SU-DHL-6 (cell line): ENCODE data around the gene HLF.

ENCODE experiments used
- H2AFZ ChIP-seq: fragments of 200-600 bp; sonication (generic); 2 replicates; pipeline ENCODE4 v1.6.1; 2014; ENCODE audit warnings: low read depth, mild to moderate bottlenecking, moderate library complexity, mixed read lengths, antibody characterized with exemption, low read length; ENCODE audit not compliant: severe bottlenecking
- H3F3A ChIP-seq: fragments of 200-600 bp; shearing (Covaris generic); 2 replicates; pipeline ENCODE4 v1.6.0; 2016; ENCODE audit warnings: antibody characterized with exemption, mild to moderate bottlenecking; ENCODE audit not compliant: insufficient read depth
- H3K27ac ChIP-seq: fragments of 200-600 bp; sonication (generic); 2 replicates; pipeline ENCODE4 v1.5.1; 2016; ENCODE audit warnings: low read depth, mild to moderate bottlenecking, low read length, moderate library complexity, mixed read lengths
- H3K27me3 ChIP-seq: fragments of 200-600 bp; sonication (generic), shearing (Covaris generic); 2 replicates; pipeline ENCODE4 v1.6.0; 2014; ENCODE audit warnings: mild to moderate bottlenecking, low read length
- H3K36me3 ChIP-seq: fragments of 200-600 bp; sonication (generic); 2 replicates; pipeline ENCODE4 v1.6.1; 2014; ENCODE audit warnings: mild to moderate bottlenecking, low read length, mixed read lengths
- H3K4me2 ChIP-seq: fragments of 300-600, 200-600 bp; shearing (Covaris generic), sonication (generic); 2 replicates; pipeline ENCODE4 v1.6.0; 2014; ENCODE audit warnings: low read length, low read depth, mild to moderate bottlenecking; ENCODE audit not compliant: poor library complexity, severe bottlenecking
- H3K4me3 ChIP-seq: fragments of 200-600 bp; sonication (generic); 2 replicates; pipeline ENCODE4 v1.5.1; 2014; ENCODE audit warnings: antibody characterized with exemption, low read length, mild to moderate bottlenecking, mixed read lengths; ENCODE audit not compliant: insufficient read depth, poor library complexity, severe bottlenecking
- H3K79me2 ChIP-seq: fragments of 200-600 bp; sonication (generic); 2 replicates; pipeline ENCODE4 v1.6.1; 2014; ENCODE audit warnings: mild to moderate bottlenecking, low read length, moderate library complexity; ENCODE audit not compliant: insufficient read depth
- H3K9ac ChIP-seq: fragments of 200-600 bp; sonication (generic); 2 replicates; pipeline ENCODE4 v1.7.0; 2014; ENCODE audit warnings: mild to moderate bottlenecking, low read length
- H3K9me2 ChIP-seq: fragments of 200-600 bp; sonication (generic); replicated peaks from 2 replicates; pipeline ENCODE4 v1.6.1; 2014; ENCODE audit warnings: low read length; ENCODE audit not compliant: insufficient read depth
- H3K9me3 ChIP-seq: fragments of 200-600 bp; sonication (generic); 2 replicates; pipeline ENCODE4 v1.6.1; 2014; ENCODE audit warnings: low read length, mixed read lengths; ENCODE audit not compliant: insufficient read depth
- H4K20me1 ChIP-seq: fragments of 200-600 bp; sonication (generic); 2 replicates; pipeline ENCODE4 v1.6.1; 2014; ENCODE audit warnings: low read depth, mild to moderate bottlenecking, antibody characterized with exemption, low read length, moderate library complexity, mixed read lengths
- CTCF ChIP-seq: fragments of 200-600 bp; sonication (generic); IDR thresholded peaks from one replicate; pipeline ENCODE4 v1.5.1; 2017; ENCODE audit warnings: antibody characterized with exemption, mild to moderate bottlenecking, low read length, moderate library complexity; ENCODE audit not compliant: insufficient read depth, poor library complexity, severe bottlenecking
- EZH2phosphoT487 ChIP-seq: fragments of 200-600 bp; sonication (generic), shearing (Covaris generic); conservative IDR thresholded peaks from 2 replicates; pipeline ENCODE4 v1.6.1; 2018; ENCODE audit warnings: mild to moderate bottlenecking, antibody characterized with exemption, low read length, moderate library complexity, mixed read lengths

HLF gene

DNA sequence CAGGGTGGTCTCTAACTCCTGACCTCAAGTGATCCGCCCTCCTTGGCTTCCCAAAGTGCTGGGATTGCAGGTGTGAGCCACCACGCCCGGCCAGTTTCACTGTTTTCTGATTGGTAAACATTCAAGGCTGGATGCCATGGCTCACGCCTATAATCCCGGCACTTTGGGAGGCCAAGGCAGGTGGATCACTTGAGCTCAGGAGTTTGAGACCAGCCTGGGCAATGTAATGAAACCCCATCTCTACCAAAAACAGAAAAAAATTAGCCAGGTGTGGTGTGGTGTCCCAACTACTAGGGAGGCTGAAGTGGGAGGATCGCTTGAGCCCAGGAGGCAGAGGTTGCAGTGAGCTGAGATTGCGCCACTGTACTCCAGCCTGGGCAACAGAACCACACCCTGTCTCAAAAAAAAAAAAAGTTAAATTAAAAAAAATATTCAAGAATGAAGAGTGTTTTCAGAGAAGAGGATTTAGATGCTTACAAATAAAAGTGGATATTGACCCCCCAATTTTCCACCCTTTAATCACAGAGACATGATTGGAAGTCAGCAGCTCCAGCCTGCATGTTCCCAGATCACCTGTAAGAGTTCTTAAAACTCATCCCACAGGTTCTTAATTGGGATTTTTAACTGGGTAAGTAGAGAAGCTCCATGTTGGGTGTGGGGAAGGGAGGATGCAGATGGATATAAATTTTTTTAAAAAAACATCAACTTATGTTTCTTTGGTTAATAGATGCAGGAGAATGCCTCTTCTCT is 23.8 kb downstream of the HLF start:
- TF ChIP-seq EZH2phosphoT487, result no peak
- TF ChIP-seq CTCF, result no peak
- Histone ChIP-seq H3K27me3 (no peaks in the 10 kb centered on the region), H3K9me2 (no peaks in the 10 kb centered on the region), H2AFZ (no peak overlapping the region), H3K27ac (no peak overlapping the region), H3F3A (no peaks in the 10 kb centered on the region), H3K4me2 (no peak overlapping the region), H3K36me3 (no peaks in the 10 kb centered on the region), H3K4me3 (no peak overlapping the region), H3K9me3 (no peaks in the 10 kb centered on the region), H3K9ac (no peak overlapping the region), H3K79me2 (no peaks in the 10 kb centered on the region), H4K20me1 (no peaks in the 10 kb centered on the region)

DNA sequence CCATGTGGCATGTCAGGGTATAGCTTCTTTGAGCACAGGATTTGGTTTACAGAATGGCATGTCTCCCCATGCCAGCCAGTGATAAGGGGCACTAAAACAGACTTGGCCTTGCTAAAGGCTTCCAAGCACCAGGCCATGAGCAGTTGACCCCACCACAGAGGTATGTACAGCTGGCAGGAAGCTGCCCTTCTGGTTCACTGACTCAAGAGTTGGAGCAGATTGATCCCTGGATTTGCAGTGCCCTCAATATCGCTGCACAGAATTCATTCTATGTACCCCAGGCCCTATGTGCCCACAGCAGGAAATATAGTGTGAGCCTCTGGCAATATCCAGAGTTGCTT is 24.3 kb downstream of the HLF start:
- H3K4me2 ChIP-seq, result no peak overlapping the region
- H3K27ac ChIP-seq, result no peak overlapping the region
- no peaks in the 10 kb centered on the region for H4K20me1 ChIP-seq
- H3K9me2 ChIP-seq, result no peaks in the 10 kb centered on the region
- H3K27me3 ChIP-seq, result no peaks in the 10 kb centered on the region
- H3K9ac ChIP-seq, result no peak overlapping the region
- H3K9me3 ChIP-seq, result no peaks in the 10 kb centered on the region
- no peak overlapping the region for H3K4me3 ChIP-seq
- H3F3A ChIP-seq, result no peaks in the 10 kb centered on the region
- TF ChIP-seq CTCF (no peak), EZH2phosphoT487 (no peak)
- no peaks in the 10 kb centered on the region for H3K36me3 ChIP-seq
- H2AFZ ChIP-seq, result no peak overlapping the region
- H3K79me2 ChIP-seq, result no peaks in the 10 kb centered on the region

GRCh38 chr17:55289978-55290377 is 25.2 kb downstream of the HLF start:
- TF ChIP-seq EZH2phosphoT487 (no peak), CTCF (no peak)
- no peaks in the 10 kb centered on the region for H3K9me2 ChIP-seq
- H3K27ac ChIP-seq, result no peak overlapping the region
- no peaks in the 10 kb centered on the region for H4K20me1 ChIP-seq
- H3K4me2 ChIP-seq, result no peak overlapping the region
- no peaks in the 10 kb centered on the region for H3K79me2 ChIP-seq
- no peaks in the 10 kb centered on the region for H3K9me3 ChIP-seq
- no peak overlapping the region for H3K4me3 ChIP-seq
- no peaks in the 10 kb centered on the region for H3K36me3 ChIP-seq
- no peak overlapping the region for H2AFZ ChIP-seq
- no peaks in the 10 kb centered on the region for H3K27me3 ChIP-seq
- H3F3A ChIP-seq, result no peaks in the 10 kb centered on the region
- H3K9ac ChIP-seq, result no peak overlapping the region
